ENCODE data around the gene TCEAL3.
A peak's percentile ranks its signal among the peaks of the same experiment; 100 is the strongest.
"Not testable (repeated sequence)": the region's sequence is repeated elsewhere in the genome, so short reads cannot be mapped to it uniquely, and the experiment has no call there.

Gene TCEAL3

GRCh38 chrX:103628386-103629317 lies 20.9 kb downstream of the TCEAL3 start, which contains the start of gene TCEAL1:
TCEAL1 (plus strand) TSS chrX:103628975; CDS start chrX:103629917, 942 bp downstream.
- peak; percentile 71 for DNase-seq

- DNase-seq: peak; percentile 69
Observed at GRCh38 chrX:103629318-103630170, 21.8 kb downstream of the TCEAL3 start.

GRCh38 chrX:103630171-103630511 lies 22.4 kb downstream of the TCEAL3 start:
- no peak for DNase-seq

DNA sequence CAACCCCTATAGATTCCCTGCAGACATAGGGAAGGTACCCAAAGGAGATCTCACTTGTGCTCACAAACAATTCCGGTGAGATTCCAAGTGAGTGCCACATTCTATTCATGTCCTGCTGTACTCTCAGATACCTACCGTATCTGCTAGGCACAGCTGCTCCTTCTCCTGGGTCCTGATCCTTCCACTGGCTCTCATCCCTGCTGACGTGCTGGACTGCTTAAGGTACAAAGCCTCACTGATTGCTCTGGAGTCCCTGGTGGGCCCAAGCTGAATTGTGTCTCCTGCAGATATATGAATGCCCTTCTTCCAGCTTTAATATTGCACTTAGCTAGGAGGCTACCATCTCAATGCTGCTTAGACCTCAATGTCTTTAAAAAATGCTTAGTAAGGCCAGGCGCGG lies 23.4 kb downstream of the TCEAL3 start:
- DNase-seq: no peak

DNA sequence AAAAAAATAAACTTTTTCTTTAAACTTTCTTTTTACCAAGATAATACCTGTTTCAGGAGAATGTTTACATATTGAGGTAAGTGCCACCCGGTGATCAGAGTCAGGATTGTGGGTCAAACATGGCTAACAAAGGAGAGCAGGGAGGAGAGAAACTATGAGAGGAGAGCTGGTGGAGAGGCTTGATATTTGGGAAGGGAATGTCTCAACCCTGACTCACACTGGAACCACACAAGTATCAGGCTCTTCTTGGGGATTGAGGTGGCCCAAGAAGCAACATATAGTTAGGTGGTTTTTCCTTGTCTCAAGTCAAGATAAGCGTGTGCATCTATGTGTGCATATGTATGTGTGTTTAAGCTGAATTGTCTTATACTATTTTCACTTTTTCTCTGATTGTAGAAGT lies 27.7 kb downstream of the TCEAL3 start:
- DNase-seq: no peak

GRCh38 chrX:103637604-103638338 lies 30.0 kb downstream of the TCEAL3 start:
- DNase-seq: no peak

DNA sequence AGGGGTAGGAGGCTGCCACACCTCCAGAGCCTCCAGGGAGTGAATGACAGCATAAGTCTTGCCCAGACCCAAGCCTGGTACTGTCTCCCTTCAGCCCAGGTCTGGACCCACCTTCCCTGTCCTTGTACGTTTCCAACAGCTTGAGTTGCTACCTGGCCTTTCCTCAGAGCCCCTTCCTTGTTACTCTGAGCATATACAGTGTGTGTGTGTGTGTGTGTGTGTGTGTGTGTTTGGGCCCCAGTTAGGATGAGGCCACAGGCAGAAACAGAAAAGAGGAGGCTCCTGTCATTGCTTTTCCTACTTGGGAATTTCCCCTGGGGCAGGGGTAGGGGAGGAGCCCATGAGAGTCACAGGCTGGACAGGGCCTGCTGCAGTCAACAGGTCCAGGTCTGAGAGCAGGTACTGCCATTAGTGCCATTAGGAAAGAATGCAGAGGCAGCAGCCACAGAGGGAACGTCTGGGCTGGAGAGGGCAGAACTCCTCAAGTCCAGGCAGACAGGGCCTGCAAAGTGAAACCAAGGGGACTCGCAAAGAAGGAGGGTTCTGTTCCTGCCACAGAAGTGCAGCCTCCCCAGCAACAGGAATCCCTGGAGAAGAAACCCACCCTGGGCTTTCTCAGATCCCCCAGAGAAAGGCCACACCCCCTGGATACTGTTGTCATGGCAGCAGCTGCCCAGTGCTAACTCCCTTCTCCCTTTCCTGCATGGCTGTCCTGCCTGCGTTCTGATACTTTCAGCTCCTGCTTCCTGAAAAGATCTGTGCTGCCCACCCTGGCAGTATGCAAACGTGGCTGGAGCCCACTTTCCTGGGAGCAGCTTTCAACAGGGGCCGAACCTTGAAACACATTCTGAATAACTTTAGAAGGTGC lies 30.9 kb downstream of the TCEAL3 start:
- not testable (repeated sequence) for DNase-seq

DNA sequence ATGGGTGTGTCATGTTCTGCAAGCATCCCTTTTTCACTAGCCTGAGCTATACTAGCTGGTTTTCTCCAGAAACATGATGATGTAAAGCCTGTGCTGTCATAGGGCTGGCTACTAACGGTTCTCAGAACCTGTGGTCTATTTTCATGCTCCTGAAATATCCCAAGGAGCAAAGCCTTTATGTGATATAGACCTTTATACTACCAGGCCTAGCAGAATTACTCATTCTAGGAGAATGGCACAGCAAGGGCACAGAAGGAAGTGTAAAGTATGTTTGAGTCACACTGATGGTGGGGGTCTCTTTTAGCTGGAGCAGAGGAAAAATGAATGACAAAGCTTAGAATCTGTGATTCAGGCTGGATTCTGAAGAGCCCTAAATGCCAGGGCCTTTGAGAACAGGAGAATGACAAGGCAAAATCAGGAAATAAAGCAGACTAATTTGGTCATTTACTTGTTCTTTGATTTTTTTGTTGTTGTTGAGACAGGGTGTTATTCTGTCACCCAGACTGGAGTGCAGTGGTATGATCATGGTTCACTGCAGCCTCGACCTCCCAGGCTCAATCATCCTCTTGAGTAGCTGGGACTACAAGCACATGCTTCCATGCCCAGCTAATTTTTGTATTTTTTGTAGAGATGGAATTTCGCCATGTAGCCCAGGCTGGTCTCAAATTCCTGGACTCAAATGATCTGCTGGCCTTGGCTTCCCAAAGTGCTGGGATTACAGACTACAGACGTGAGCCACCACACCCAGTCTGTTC lies 32.8 kb downstream of the TCEAL3 start:
- DNase-seq: no peak

DNA sequence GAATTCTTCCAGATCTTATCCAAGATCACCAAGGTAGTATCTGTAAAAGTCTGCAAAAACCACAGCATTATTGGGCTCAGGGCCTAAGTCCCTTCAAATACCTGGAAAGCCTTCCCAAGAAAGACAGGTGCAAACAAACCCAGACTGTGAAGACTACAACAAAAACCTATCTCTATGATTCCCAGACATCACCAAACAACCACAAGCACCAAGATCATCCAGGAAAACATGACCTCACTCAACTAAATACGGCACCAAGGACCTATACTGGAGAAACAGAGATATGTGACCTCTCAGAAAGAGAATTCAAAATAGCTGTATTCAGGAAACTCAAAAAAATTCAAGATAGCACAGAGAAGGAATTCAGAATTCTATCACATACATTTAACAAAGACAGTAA lies 36.4 kb downstream of the TCEAL3 start:
- DNase-seq: no peak

- DNase-seq: no peak
Observed at GRCh38 chrX:103647630-103648029, 39.9 kb downstream of the TCEAL3 start.

DNA sequence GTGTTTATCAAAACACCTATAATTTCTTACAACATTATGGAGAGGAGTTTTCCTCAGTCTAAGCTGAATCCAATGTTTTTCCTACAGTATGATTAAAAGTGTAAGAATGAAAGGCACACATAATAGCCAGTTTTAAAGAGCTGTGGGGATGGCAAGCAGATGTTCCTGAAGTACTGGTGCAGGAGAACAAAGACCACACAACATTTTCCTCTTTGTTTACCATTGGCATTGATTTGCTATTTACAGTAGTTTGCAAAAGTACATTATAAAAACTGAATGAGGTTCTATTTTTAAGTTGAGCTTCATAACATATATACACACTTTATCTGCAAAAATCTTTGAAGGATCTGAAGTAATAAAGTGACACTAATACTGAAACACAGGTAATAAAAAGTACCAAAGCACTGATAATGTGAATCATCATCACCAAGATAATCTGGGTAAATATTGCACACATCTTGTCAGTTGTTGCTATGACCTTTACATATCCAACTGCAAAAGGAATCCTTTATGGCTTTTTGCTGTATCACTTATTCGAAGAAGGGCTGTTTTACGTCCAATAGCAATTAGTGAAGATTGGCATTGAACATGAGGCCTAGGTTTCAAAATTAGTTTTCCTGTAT lies 43.5 kb downstream of the TCEAL3 start:
- DNase-seq: no peak

DNA sequence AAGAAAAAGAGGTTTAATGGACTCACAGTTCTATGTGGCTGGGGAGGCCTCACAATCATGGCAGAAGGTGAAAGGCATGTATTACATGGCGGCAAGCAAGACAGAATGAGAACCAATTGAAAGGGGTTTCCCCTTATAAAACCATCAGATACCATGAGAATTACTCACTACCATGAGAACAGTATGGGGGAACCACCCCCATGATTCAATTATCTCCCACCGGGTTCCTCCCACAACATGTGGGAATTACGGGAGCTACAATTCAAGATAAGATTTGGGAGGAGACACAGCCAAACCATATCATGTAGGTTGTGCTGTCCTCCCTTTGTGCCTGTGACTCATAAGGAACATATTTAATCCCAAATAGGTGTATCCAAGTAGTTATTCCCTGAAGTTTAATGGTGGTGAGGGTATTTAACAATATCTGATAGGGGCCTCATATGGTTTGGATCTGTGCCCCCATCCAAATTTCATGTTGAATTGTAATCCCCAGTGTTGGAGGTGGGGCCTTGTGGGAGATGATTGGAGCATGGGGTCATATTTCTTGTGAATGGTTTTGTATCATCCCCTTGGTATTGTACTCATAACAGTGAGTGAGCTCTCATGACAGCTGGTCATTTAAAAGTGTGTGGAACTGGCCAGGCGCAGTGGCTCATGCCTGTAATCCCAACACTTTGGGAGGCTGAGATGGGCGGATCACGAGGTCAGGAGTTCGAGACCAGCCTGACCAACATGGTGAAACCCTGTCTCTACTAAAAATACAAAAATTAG lies 47.7 kb downstream of the TCEAL3 start:
- DNase-seq: not testable (repeated sequence)

GRCh38 chrX:103656617-103657016 lies 48.9 kb downstream of the TCEAL3 start:
- DNase-seq: no peak

- not testable (repeated sequence) for DNase-seq
Observed at GRCh38 chrX:103657066-103657465, 49.3 kb downstream of the TCEAL3 start.

DNA sequence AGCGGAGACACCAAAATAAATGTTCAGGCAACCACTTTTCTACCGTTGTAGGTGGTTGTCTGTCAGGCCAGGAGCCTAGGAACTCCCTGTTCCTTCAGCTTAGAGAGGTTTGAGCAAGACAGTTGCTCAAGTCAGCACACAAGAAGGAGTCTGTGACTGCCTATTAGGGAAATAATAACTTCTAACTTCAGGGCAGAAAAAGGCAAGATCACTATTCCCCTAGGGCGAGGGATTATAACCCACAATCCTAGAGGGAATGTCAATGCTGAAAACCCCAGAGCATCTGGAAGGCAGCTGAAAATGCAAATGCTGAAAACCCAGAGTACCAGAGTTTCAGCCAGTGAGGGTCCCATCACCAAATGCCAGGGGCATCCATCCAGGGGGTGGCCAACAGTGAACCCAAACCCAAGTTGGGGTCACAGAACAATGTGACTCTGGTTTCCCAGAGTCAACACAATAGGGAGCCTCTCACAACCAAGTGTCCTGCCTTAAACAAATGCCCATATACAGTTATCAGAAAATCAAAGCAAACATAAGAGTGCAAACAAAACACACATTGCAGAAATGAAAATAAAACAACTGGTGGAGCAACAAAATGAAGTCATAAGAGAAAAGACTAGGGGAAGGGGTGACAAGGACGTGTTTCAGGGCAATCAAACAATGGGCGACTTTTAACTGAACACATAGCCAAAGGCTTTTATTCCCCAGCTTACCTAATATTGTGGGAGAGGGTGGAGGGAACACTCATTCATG lies 51.1 kb downstream of the TCEAL3 start:
- DNase-seq: no peak

- not testable (repeated sequence) for DNase-seq
Observed at GRCh38 chrX:103659460-103659859, 51.7 kb downstream of the TCEAL3 start.

Measured in activated CD8-positive, alpha-beta memory T cell treated with anti-CD3 and anti-CD28 coated beads for 24 hours (primary cell).